ENCODE data around the gene ENPP1. TPM values are rescaled to one million over a fixed set of nuclear protein-coding genes. Genes with fewer than 3 reads are reported as not detected.

Gene ENPP1
- total RNA-seq, 2 experiments from 2014 or later: 0.34 TPM; not detected in 1

GRCh38 chr6:131838051-131838450 is 30.2 kb downstream of the ENPP1 start:
- Histone ChIP-seq H3K79me2 (ENCODE audit: insufficient read depth, low read depth, low read length) (no peaks in the 10 kb centered on the region), H3K9me2 (ENCODE audit: insufficient read depth, low read length) (no peaks in the 10 kb centered on the region), H4K20me1 (ENCODE audit: insufficient read depth, low read length) (no peaks in the 10 kb centered on the region), H3K27ac (ENCODE audit: low read depth, low read length, poor library complexity, severe bottlenecking) (no peak overlapping the region), H3K4me2 (ENCODE audit: low read length) (no peak overlapping the region), H3K36me3 (ENCODE audit: insufficient read depth, low read length) (no peaks in the 10 kb centered on the region), H3K4me3 (ENCODE audit: low read depth, low read length, poor library complexity, severe bottlenecking) (no peak overlapping the region), H2AFZ (ENCODE audit: low read length) (no peak overlapping the region), H3K9me3 (ENCODE audit: low read length) (no peaks in the 10 kb centered on the region), H3K4me1 (ENCODE audit: insufficient read depth, low read length, poor library complexity, severe bottlenecking) (no peaks in the 10 kb centered on the region)
- intact Hi-C loops (cut with micrococcal nuclease; ENCODE audit: unreplicated experiment): no loop called here
- ChIA-PET POLR2A (interaction anchor here (0.6 to 1.3 kb wide), 2 partner anchors 41 to 1656 kb away, joined by 3 to 4 read pairs; no protein-coding TSS in a partner anchor), CTCF (ENCODE audit: unreplicated experiment) (no interaction called here)
- DNase-seq (ENCODE audit: low spot score): no peak
- BruUV-seq (replicated peaks): no TSS peak
- TF ChIP-seq, protein P1, sequence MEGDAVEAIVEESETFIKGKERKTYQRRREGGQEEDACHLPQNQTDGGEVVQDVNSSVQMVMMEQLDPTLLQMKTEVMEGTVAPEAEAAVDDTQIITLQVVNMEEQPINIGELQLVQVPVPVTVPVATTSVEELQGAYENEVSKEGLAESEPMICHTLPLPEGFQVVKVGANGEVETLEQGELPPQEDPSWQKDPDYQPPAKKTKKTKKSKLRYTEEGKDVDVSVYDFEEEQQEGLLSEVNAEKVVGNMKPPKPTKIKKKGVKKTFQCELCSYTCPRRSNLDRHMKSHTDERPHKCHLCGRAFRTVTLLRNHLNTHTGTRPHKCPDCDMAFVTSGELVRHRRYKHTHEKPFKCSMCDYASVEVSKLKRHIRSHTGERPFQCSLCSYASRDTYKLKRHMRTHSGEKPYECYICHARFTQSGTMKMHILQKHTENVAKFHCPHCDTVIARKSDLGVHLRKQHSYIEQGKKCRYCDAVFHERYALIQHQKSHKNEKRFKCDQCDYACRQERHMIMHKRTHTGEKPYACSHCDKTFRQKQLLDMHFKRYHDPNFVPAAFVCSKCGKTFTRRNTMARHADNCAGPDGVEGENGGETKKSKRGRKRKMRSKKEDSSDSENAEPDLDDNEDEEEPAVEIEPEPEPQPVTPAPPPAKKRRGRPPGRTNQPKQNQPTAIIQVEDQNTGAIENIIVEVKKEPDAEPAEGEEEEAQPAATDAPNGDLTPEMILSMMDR (conservative IDR thresholded peaks at IDR 0.05; ENCODE audit: low read length): no peak
- TF ChIP-seq EZH2phosphoT487 (IDR thresholded peaks at IDR 0.05; ENCODE audit: borderline replicate concordance, low read depth, low read length): no peak

DNA sequence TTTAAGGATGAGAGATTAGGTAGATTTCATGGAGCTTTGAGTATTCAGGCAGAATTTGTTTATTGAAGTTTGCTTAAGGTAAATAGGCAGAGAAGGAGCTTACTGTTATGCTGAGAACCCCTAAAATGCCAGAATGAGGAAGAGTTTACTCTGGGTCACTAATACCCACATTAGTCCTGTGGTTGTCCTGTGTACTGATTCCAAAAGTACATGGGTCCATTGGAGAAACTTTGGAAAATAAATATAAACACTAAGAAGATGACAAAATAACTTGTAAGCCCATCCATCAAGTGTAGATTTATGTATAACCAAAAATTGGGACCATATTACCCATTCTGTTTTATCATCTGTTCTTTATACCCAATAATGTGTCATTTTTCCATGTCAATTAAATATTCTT is 31.6 kb downstream of the ENPP1 start:
- DNase-seq (ENCODE audit: low spot score): no peak
- no peak overlapping the region for H3K4me3 ChIP-seq (ENCODE audit: low read depth, low read length, poor library complexity, severe bottlenecking)

DNA sequence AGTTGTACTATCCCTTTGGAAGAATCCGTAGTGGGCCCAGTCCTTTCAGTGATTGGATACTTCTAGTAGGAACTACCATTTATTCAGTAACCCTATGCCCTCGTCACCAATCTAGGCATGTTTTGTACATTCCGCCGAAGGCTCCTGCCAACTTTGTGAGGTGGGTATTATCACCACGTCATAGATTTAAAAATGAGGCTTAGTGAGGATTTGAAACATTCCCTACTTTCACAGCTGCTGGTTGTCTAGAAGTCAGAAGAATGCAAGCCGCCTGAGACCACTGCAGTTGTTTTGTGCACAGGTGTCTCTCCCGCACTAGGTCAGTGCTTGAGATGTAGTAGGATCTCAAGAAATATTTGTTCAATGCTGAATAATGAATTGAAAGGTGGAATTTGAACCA is 32.6 kb downstream of the ENPP1 start:
- Histone ChIP-seq H3K79me2 (ENCODE audit: insufficient read depth, low read depth, low read length) (no peaks in the 10 kb centered on the region), H3K36me3 (ENCODE audit: insufficient read depth, low read length) (no peaks in the 10 kb centered on the region), H2AFZ (ENCODE audit: low read length) (no peak overlapping the region), H3K4me1 (ENCODE audit: insufficient read depth, low read length, poor library complexity, severe bottlenecking) (no peaks in the 10 kb centered on the region), H3K9me2 (ENCODE audit: insufficient read depth, low read length) (no peaks in the 10 kb centered on the region), H3K4me3 (ENCODE audit: low read depth, low read length, poor library complexity, severe bottlenecking) (no peak overlapping the region), H4K20me1 (ENCODE audit: insufficient read depth, low read length) (no peaks in the 10 kb centered on the region), H3K9me3 (ENCODE audit: low read length) (no peaks in the 10 kb centered on the region), H3K4me2 (ENCODE audit: low read length) (no peak overlapping the region), H3K27ac (ENCODE audit: low read depth, low read length, poor library complexity, severe bottlenecking) (no peak overlapping the region)
- POLR2A ChIA-PET: no interaction called here
- DNase-seq (ENCODE audit: low spot score): no peak
- intact Hi-C loops (cut with micrococcal nuclease; ENCODE audit: unreplicated experiment): no loop called here
- CTCF ChIA-PET (ENCODE audit: unreplicated experiment): no interaction called here
- TF ChIP-seq EZH2phosphoT487 (IDR thresholded peaks at IDR 0.05; ENCODE audit: borderline replicate concordance, low read depth, low read length): no peak
- TF ChIP-seq, protein P1 (conservative IDR thresholded peaks at IDR 0.05; ENCODE audit: low read length): no peak
- BruUV-seq (replicated peaks): no TSS peak

More for the DNA sequence above, 31.6 kb downstream of the ENPP1 start:
- Histone ChIP-seq H3K4me1 (ENCODE audit: insufficient read depth, low read length, poor library complexity, severe bottlenecking) (no peaks in the 10 kb centered on the region), H3K27ac (ENCODE audit: low read depth, low read length, poor library complexity, severe bottlenecking) (no peak overlapping the region), H3K9me3 (ENCODE audit: low read length) (no peaks in the 10 kb centered on the region), H2AFZ (ENCODE audit: low read length) (no peak overlapping the region), H3K79me2 (ENCODE audit: insufficient read depth, low read depth, low read length) (no peaks in the 10 kb centered on the region), H4K20me1 (ENCODE audit: insufficient read depth, low read length) (no peaks in the 10 kb centered on the region), H3K4me2 (ENCODE audit: low read length) (no peak overlapping the region), H3K9me2 (ENCODE audit: insufficient read depth, low read length) (no peaks in the 10 kb centered on the region), H3K36me3 (ENCODE audit: insufficient read depth, low read length) (no peaks in the 10 kb centered on the region)
- intact Hi-C loops (cut with micrococcal nuclease; ENCODE audit: unreplicated experiment): no loop called here
- ChIA-PET CTCF (ENCODE audit: unreplicated experiment) (no interaction called here), POLR2A (no interaction called here)
- TF ChIP-seq, protein P1 (conservative IDR thresholded peaks at IDR 0.05; ENCODE audit: low read length): no peak
- TF ChIP-seq EZH2phosphoT487 (IDR thresholded peaks at IDR 0.05; ENCODE audit: borderline replicate concordance, low read depth, low read length): no peak
- BruUV-seq (replicated peaks): no TSS peak

Data from OCI-LY7 (cell line).